Retina (tissue), 1 donor: Measurements from ENCODE around the gene MAP2K4.

ENCODE experiments used
- DNase-seq: peaks from one replicate; pipeline ENCODE4 v3.0.0-alpha.2; 2016

The MAP2K4 gene

DNA sequence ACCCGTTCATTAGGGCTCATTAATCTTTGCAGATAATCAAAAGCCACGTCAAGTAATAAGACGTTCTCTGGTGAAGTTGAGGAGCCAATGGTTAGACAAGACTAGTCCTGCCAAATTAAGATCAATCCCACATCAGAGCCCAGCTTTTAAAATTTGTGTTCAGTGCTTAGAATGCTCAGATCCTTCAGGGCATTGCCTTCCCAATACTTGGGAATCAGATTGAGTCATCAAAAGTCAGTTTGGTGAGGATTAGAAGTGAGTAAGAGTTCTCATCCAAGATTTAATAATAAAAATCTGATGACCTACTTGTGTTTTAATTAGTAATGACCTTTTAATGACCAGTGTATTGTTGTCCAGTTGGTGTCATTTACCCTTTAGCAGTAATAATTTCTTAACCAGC is 19.8 kb downstream of the MAP2K4 start:
- no peak for DNase-seq

DNA sequence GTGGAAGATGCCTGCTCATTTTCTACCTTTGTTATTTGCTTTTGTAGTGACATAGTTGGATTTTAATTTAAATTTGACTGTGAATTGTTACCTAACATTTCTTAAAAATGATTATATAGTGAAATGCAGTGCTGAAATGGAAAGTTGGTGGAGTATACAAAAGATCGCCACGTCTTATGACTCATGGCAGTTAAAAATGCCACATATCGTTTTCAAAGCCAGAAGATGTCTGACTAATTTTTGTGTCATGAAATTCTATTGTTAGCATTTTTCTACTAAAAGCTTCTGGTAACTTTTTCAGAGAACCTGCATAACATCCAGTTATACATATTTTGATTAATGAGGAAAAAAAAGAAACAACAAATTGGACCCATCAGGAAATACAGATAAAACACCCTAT is 20.6 kb downstream of the MAP2K4 start:
- no peak for DNase-seq

DNA sequence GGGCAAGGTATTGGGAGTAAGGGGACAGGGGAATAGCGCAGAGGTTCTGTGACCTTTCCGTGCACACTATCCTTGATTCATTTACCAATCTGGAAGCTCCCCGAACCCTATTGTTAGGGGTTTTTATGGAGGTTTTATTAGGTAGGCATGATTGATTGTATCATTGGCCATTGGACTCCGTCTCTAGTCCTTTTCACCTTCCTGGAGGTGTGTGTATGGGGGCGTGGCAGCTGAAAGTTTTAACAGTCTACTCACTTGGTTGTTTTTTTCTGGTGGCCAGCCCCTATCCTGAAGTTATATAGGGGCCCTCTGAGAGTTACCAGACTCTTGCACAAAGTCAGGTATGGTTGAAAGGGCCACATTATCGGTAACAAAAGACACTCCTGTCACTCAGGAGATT is 23.0 kb downstream of the MAP2K4 start:
- DNase-seq, result no peak

DNA sequence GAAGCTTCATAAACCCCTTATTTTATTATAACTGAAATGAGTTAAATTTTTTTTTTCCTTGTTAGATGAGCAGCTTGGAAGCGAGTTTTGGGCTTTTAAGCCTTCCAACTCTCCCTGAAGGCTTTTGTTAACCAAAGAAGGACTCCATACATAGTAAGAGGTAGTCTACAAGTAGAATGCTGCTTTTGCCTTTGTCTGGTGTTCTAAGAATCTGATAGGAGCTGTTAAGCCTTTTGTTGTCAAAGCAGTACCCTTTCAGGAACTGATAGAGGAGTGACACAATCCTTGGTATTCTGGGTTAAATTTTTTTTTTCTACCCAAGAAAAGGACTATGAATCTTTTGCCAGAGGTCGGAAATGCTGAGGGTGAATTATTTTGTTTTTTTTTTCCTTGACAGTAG is 26.1 kb downstream of the MAP2K4 start:
- no peak for DNase-seq

DNA sequence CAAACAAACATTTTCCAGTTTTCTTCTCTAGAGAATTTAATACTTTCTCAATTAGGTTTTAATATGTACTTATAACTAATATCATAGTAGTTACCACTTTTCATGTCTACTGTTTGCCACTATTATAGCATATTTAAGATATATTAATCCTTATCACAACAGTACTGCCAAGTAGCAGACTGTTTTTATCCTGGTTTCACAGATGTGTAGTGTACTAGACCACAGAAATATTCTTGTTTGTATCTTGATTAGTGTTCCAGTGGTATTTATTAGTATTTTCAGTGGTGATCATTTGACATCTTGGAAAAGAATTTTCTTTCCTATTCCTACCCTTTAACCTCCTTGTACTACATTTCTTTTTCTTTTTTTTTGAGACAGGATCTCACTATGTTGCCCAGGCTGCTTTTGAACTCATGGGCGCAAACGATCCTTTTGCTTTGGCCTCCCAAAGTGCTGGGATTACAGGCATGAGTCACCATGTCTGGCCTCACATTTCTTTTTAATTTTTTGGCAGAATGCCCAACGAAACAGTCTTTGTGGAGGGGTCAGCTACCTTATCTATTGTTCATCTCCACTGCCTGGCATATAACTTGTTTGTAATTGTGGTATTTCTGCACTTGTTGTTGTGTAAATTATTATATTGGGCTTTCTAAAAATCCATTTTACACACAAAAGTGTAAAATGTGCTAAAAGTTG is 27.2 kb downstream of the MAP2K4 start:
- DNase-seq, result no peak

DNA sequence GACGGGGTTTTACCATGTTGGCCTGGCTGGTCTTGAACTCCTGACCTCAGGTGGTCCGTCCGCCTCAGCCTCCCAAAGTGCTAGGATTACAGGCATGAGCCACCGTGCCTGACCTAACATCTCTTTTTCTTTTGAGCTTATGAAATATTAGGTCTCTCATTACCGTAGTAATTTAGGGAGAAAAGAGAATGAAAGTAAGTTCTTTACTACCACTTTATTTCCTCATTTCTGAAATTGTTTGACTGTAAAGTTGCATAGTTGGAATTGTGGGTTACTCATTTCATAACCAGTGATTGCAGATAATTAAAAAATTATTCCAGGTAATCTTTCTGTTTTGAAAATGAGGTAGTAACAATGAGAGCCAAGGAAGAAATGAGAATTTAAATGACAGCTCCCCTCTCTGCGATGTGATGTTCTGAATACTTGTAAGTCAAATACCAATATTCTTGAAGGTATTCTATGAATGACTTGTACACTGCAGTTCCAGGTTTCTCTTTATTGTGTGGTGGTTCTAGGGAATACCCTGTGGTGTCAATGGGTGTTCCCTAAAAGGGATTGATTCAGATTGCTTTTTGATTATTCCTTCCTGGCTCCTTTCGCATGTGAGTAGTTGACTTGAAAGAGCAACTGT is 28.3 kb downstream of the MAP2K4 start:
- DNase-seq, result no peak

DNA sequence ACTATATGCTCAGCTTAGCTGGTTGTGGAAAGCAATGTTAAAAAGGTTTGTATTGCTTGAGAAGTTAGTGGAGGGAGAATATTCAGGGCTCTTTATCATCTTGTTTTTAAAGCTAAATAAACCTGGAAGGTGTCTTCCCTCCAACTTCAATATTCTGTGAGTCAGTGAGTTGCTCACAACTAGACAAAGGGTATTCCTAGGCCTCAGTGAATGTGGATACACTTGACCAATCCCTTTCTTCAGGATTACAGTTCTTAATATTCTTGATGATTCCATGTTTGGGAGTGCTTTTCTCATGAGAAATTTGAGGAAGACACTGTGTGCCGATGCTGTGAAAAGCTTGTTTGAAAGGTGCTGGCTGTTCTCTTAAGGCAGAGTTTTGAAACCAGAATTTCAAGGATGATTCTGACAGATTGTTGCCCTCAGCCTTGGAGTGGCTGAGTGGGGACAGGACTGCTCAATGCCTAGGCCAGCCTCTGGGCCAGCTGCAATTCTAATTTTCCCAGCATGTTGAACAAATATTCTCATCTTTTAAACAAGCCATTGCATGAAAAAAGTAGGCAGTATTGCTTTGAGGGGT is 30.1 kb downstream of the MAP2K4 start:
- DNase-seq, result no peak

DNA sequence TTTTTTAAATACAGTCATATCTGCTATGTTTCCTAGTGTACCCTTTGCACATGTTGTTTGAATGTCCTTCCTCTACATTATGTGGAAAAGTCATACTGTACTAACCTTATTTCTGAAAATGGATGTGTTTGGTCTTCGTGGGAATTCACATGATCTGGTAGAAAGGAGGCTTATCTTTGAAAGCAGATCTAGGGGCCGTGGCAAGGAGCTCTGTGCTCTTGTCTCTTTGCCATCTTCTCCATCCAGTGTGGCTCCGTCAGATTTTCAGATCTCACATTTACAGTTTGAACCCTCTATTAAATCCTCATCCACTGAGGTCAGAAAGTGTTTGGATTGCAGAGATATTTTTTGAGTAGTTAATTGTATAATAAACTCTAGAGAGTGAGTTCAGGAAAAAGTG is 32.9 kb downstream of the MAP2K4 start:
- no peak for DNase-seq

DNA sequence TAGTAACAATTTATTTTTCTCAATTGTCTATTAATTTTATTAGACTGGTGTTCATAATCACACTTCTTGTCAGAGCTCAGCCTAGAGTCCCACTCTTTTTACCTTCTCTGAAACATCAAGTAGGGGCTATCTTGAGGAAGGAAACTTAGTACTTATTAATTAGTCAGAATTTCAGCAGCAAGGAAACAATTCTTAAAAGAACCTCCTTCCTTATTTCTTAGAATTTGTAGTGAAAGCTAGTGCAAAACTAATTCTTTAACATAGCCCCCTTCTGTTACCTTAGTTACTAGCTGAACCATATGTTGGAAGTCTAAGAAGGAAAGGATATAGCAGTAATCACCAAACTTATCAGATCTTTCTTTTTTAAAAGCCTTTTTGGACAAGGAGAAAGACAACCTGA is 35.2 kb downstream of the MAP2K4 start:
- DNase-seq, result no peak

DNA sequence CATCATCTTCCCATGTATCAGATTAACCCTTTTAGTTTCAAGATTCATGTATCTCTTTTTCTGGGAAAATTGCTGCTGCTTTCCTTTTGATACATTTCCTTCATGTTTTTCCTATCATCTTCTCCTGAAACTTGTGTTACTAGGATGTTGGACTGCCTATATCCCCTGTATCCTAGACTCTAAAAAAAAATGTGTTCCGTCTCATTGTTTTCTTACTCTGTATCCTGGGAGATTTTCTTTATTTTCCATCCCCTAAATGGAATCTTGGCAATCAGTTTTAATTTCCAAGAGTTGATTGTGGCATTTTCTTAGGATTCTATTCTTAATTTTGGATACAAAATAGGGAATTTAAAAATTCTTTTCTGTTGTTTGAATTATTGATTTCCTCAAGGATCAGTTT is 36.8 kb downstream of the MAP2K4 start:
- DNase-seq, result no peak

DNA sequence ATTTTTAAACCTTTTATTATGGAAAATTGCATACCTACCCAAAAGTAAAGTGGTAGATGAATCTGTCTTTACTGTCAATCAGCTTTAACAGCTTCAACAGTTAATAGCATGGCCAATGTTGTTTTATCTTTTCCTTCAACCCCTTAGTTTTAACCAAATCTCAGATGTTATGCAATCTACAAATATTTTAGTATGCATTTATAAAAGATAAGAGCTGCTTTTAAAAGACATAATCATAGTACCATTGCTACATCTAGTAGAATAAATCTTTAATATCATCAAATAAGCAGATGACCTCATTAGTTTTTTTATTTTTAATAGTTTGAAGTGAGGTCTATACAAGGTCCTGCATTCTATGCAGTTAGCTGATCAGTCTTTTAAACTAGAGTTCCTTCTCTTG is 37.9 kb downstream of the MAP2K4 start:
- no peak for DNase-seq

DNA sequence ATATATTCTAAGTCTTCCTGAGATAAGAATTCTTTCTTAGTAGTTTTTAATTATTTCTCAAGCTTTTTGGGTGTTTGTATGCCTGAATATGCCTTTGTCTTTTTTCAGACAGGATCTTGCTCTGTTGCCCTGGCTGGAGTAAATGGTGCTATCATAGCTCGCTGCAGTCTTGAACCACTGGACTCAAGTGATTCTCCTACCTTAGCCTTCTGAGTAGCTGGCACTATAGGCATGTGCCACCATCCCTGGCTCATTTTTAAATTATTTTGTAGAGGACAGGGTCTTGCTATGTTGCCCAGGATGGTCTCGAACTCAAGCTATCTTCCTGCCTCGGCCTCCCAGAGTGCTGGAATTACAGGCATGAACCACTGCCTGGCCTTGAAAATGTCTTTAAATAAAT is 41.6 kb downstream of the MAP2K4 start:
- DNase-seq, result no peak

DNA sequence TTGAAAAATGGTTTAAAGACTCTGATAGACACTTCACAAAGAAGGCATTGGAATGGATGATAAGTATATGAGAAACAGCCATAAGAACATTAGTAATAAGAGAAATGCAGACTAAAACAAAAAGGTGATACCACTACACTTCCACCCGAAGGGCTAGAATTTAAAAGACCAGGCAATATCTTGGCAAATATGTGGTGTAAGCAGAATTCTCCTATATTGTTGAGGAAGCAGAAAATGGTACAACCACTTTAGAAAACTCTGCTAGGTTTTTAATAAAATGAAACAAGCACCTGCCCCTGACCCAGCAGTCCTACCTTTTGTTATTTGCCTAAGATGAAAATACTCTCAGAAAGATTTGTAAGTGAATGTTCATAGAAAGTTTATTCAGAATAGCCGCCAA is 43.7 kb downstream of the MAP2K4 start:
- DNase-seq, result no peak

DNA sequence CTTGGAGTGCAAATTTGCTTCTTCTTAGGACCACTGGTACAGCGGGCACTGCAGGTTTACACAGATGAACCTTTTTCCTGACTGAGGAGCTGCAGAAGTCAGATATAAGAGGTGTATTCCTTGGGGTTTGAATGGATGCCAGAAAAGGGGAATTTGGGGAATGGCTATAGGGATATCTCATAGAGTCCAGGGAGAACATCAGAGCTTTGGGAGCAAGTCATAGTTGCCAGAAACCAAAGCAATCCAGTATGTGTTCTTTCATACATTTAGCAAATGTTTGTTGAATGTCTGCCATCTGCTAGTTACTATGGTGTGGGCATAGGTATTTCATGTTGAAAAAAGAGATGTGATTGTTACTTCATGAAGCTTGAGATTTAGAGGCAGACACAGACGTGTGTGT is 46.8 kb downstream of the MAP2K4 start:
- no peak for DNase-seq

DNA sequence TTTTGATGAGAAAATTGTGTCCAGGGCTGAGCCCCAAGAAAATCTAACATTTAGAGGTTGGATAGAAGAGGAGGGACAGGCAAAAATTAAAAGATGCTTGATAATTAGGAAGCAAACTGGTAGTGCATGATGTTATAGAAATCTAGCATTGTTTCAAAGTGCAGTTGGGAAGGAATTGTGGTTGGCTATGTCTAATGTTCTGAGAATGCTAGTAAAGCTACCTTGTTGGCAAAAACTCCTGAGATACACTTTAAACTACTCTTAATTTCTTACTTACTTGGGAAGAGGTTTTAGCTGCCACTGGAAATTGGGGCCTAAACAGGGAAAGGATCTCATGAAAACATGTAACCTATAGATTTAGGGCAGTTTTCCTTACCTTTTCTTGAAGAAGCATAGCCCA is 48.3 kb downstream of the MAP2K4 start:
- DNase-seq, result no peak

DNA sequence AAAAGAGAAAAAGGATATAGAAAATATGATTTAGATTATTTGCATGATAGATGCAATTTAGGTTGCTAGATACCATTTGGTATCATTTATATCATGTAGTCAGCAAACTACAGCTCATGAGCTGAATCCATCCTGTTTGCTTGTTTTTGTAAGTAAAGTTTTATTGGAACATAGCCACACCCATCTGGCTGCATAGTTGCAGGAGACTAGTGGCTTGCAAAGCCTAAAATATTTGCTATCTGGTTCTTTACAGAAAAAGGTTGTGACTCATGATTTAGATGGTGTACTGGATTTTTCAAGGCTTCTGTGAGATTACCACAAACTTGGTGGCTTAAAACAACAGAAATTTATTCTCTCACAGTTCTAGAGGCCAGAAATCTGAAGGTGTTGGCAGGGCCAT is 49.9 kb downstream of the MAP2K4 start:
- no peak for DNase-seq

DNA sequence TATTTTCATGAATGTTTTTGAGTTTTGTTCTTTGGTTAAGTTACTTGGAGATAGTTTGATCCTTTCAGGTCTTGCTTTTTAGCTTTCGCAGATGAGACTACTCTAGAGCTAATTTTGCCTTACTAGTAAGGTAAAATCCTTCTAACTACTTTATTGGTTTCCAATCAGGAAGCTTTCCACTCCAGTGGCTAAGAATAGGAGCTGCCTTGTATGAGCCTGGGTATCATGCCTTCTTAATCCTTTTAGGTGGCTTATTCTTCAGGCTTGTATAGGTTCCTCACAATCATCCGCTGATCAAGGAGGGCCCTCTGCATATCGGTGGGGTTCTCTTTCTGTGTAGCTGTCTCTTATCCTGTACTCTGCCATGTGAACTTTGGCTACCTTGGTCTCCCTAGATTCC is 53.7 kb downstream of the MAP2K4 start:
- no peak for DNase-seq

DNA sequence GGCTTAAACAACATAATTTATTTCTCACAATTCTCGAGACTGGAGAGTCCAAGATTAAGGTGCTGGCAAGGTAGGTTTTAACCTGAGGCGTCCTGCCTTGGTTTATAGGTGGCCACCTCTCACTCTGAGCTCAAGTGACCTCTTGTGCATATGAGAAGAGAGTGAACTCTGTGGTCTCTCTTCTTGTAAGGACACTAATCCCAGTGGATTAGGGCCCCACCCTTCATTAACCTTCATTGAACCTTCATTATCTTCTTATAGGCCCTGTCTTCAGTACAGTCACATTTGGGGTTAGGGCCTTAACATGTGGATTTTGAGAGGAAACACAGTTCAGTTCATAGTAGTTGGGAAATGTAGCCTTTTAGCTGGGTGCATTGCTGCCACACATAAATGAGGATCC is 57.1 kb downstream of the MAP2K4 start:
- no peak for DNase-seq

DNA sequence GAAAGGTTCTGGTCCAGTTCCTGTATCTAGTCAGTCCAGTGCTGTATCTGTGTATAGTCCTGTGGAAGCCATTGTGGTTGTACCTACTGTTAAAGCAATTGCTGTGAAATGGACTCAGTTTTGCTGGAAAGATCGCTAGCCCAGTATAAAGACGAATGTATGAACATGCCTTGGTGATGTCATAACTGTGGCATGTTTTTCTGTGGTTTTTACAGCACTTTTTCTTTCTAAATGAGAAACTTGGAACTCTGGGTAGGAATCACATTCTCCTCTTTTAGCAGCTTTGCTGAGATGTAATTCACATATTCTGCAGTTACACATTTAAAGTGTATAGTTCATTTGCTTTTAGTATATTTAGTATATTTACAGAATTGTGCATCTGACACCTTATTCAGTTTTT is 58.1 kb downstream of the MAP2K4 start:
- no peak for DNase-seq

DNA sequence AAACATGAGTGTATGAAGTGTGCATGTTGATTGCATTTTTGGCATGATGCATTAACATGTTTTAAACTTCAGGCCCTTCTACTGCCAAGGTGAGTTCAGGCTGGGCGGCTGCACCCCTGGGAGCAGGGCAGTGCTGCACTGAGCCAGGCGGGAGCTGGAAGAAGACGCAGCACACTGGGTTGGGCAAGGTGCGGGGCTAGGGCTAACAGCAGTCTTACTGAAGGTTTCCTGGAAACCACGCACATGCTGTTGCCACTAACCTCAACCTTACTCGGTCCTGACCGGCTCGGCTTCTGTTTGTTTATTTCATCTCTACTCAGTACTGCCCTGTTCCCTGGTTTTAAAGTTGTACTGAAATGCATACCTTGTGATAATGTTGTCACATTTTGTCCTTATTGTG is 61.0 kb downstream of the MAP2K4 start:
- DNase-seq, result no peak

DNA sequence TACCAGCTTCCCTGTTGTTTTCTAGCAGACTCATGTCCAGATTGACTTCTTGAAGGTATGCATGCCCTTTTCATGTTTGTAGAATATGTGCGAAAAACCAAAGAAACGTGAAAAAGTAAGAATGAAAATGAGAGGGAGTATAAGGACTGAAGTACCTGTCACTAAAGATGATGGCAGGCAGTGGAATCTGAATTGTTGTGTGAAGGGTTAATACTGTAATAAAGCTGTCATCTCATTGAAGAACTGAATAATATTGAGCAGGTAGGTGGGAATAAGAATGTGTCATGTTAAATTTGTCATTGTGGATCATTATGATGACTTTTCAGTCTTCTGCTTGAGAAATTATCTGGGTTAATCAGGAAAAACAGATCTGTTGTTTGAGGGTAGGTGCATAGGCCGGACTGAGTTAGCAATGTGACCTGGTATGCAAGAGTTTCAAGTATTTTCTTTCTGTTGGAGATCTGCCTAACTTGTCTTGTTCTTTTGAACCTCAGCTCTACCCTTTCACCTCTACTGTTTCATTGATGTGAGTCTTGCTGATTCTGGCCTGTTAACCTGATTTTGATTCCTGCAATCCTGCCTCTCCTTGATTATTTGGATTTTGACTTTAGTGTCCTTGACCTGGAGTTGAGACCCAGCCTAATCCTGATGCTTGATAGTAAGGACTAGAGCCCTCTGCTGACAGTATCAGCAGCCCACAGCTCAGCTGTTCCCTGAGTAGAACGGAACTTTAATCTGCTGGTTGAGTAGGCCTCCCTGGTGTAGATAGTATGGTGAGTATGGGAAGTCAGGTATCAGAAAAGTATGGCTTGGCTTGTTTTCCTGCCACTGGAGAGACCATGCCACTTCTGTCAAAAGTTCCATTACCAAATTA is 64.6 kb downstream of the MAP2K4 start:
- DNase-seq, result peak; percentile 1

DNA sequence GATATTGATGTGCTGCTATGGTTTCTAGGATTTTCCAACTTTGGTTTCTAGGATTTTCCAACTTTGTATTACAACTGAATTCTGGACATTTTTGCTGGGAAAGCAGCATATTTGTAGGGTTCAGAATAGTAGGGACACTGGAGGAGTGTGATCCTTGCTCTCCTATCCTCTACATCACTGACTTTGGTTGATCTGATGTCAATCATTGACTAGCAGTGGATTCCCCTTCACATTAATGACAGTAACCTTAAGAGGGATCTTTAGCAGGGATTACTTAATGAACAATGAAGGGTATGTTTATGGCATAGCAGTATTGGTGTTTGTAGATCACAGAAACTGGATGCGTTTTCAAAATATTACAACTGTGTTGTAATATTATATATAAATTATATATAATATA is 67.4 kb downstream of the MAP2K4 start:
- DNase-seq, result no peak

DNA sequence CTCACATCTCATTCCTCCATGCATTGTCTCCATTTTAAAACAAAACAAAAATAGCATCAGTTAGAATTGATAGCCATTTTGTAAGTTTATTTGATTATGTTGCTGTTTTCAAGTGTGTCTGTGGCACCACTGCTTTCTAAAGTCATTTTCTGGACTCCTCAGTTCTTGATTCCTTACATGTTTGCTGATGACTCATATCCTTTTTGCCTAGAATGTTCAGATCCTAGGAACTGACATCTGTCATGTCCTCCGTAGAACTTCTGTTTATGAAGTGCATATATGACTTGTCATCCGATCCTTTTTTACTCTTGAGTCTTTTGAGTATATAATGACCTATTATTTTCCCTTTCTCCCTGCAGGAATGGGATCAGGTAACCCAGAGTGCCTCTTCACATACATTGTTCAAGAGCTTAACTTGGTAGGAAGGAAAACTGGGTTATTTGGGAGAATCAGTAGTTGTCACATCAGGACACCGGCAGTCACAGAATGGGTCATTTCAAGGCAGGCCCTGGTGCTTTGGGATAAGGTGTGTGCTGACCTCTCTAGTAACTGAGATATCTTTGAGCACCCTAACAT is 69.2 kb downstream of the MAP2K4 start:
- no peak for DNase-seq
